ENCODE data around the gene SMARCA4.
"Not testable (repeated sequence)": the region's sequence is repeated elsewhere in the genome, so short reads cannot be mapped to it uniquely, and the experiment has no call there.

Gene SMARCA4

GRCh38 chr19:11090264-11090996 lies 129.6 kb downstream of the SMARCA4 start:
- FAIRE-seq, result peak; percentile 87
- DNase-seq (ENCODE audit: insufficient read length), result peak; percentile 84
- peak; percentile 77 for TF ChIP-seq POLR2AphosphoS5 (IDR thresholded peaks at IDR 0.05; ENCODE audit: low read depth, low read length)
- peak; percentile 91 for TF ChIP-seq POLR2A (IDR thresholded peaks at IDR 0.05; ENCODE audit: low read depth, low read length)
- no peak; the same call in 1 of the 2 replicates for TF ChIP-seq TAF1 (IDR thresholded peaks at IDR 0.05; ENCODE audit: borderline replicate concordance, low read depth, low read length)

GRCh38 chr19:11090997-11091702 lies 130.3 kb downstream of the SMARCA4 start:
- FAIRE-seq, result no peak

GRCh38 chr19:11091703-11092153 lies 130.9 kb downstream of the SMARCA4 start:
- no peak for FAIRE-seq
- TF ChIP-seq POLR2AphosphoS5 (IDR thresholded peaks at IDR 0.05; ENCODE audit: low read depth, low read length), result no peak
- no peak for TF ChIP-seq TAF1 (IDR thresholded peaks at IDR 0.05; ENCODE audit: borderline replicate concordance, low read depth, low read length)
- TF ChIP-seq POLR2A (IDR thresholded peaks at IDR 0.05; ENCODE audit: low read depth, low read length), result no peak
- no peak for DNase-seq (ENCODE audit: insufficient read length)

More at GRCh38 chr19:11090997-11091702, 130.3 kb downstream of the SMARCA4 start:
- no peak for DNase-seq (ENCODE audit: insufficient read length)
- TF ChIP-seq POLR2A (IDR thresholded peaks at IDR 0.05; ENCODE audit: low read depth, low read length), result no peak
- TF ChIP-seq TAF1 (IDR thresholded peaks at IDR 0.05; ENCODE audit: borderline replicate concordance, low read depth, low read length), result no peak
- no peak for TF ChIP-seq POLR2AphosphoS5 (IDR thresholded peaks at IDR 0.05; ENCODE audit: low read depth, low read length)

- DNase-seq (ENCODE audit: insufficient read length), result no peak
- TF ChIP-seq POLR2A (IDR thresholded peaks at IDR 0.05; ENCODE audit: low read depth, low read length) (no peak), POLR2AphosphoS5 (IDR thresholded peaks at IDR 0.05; ENCODE audit: low read depth, low read length) (no peak), TAF1 (IDR thresholded peaks at IDR 0.05; ENCODE audit: borderline replicate concordance, low read depth, low read length) (no peak)
- FAIRE-seq, result no peak
Measured at GRCh38 chr19:11092181-11092538, 131.3 kb downstream of the SMARCA4 start.

- no peak for TF ChIP-seq POLR2A (IDR thresholded peaks at IDR 0.05; ENCODE audit: low read depth, low read length)
- TF ChIP-seq POLR2AphosphoS5 (IDR thresholded peaks at IDR 0.05; ENCODE audit: low read depth, low read length), result no peak
- TF ChIP-seq TAF1 (IDR thresholded peaks at IDR 0.05; ENCODE audit: borderline replicate concordance, low read depth, low read length), result no peak
- DNase-seq (ENCODE audit: insufficient read length), result no peak
- no peak for FAIRE-seq
Measured at GRCh38 chr19:11093689-11094238, 132.9 kb downstream of the SMARCA4 start.

GRCh38 chr19:11094520-11094894 lies 133.7 kb downstream of the SMARCA4 start:
- FAIRE-seq, result no peak
- TF ChIP-seq TAF1 (IDR thresholded peaks at IDR 0.05; ENCODE audit: borderline replicate concordance, low read depth, low read length) (no peak), POLR2AphosphoS5 (IDR thresholded peaks at IDR 0.05; ENCODE audit: low read depth, low read length) (no peak), POLR2A (IDR thresholded peaks at IDR 0.05; ENCODE audit: low read depth, low read length) (no peak)
- DNase-seq (ENCODE audit: insufficient read length), result no peak

- TF ChIP-seq POLR2AphosphoS5 (IDR thresholded peaks at IDR 0.05; ENCODE audit: low read depth, low read length) (no peak), POLR2A (IDR thresholded peaks at IDR 0.05; ENCODE audit: low read depth, low read length) (no peak), TAF1 (IDR thresholded peaks at IDR 0.05; ENCODE audit: borderline replicate concordance, low read depth, low read length) (no peak)
- FAIRE-seq, result peak; percentile 67
- no peak for DNase-seq (ENCODE audit: insufficient read length)
Measured at GRCh38 chr19:11096210-11096841, 135.5 kb downstream of the SMARCA4 start.

- not testable (repeated sequence) for DNase-seq (ENCODE audit: insufficient read length); FAIRE-seq
Measured at GRCh38 chr19:11097367-11097766, 136.5 kb downstream of the SMARCA4 start.

- no peak for DNase-seq (ENCODE audit: insufficient read length)
- no peak for FAIRE-seq
- no peak for TF ChIP-seq TAF1 (IDR thresholded peaks at IDR 0.05; ENCODE audit: borderline replicate concordance, low read depth, low read length)
- TF ChIP-seq POLR2AphosphoS5 (IDR thresholded peaks at IDR 0.05; ENCODE audit: low read depth, low read length), result no peak
- no peak for TF ChIP-seq POLR2A (IDR thresholded peaks at IDR 0.05; ENCODE audit: low read depth, low read length)
Measured at GRCh38 chr19:11098327-11098726, 137.5 kb downstream of the SMARCA4 start.

- FAIRE-seq (no peak), DNase-seq (ENCODE audit: insufficient read length) (no peak)
- TF ChIP-seq TAF1 (IDR thresholded peaks at IDR 0.05; ENCODE audit: borderline replicate concordance, low read depth, low read length) (no peak), POLR2A (IDR thresholded peaks at IDR 0.05; ENCODE audit: low read depth, low read length) (no peak), POLR2AphosphoS5 (IDR thresholded peaks at IDR 0.05; ENCODE audit: low read depth, low read length) (no peak)
Measured at GRCh38 chr19:11098861-11099260, 138.0 kb downstream of the SMARCA4 start.

GRCh38 chr19:11100049-11100448 lies 139.2 kb downstream of the SMARCA4 start:
- TF ChIP-seq POLR2A (IDR thresholded peaks at IDR 0.05; ENCODE audit: low read depth, low read length), result no peak
- TF ChIP-seq POLR2AphosphoS5 (IDR thresholded peaks at IDR 0.05; ENCODE audit: low read depth, low read length), result no peak
- no peak for TF ChIP-seq TAF1 (IDR thresholded peaks at IDR 0.05; ENCODE audit: borderline replicate concordance, low read depth, low read length)
- FAIRE-seq (no peak), DNase-seq (ENCODE audit: insufficient read length) (no peak)
